Trophoblast cell (in vitro differentiated cells and primary cell): ENCODE results near the gene TAS2R14.

ENCODE experiments used
- DNase-seq, 2 donors: peaks; one replicate each; pipeline ENCODE4 v3.0.0-alpha.2; 2016
- H2AFZ ChIP-seq: 2 replicates; pipeline ENCODE4 v1.6.1; 2013; ENCODE audit warnings: low read length, moderate library complexity, mild to moderate bottlenecking; ENCODE audit not compliant: insufficient read depth, poor library complexity
- H2AK5ac ChIP-seq: 2 replicates; pipeline ENCODE4 v1.6.1; 2013; ENCODE audit warnings: mild to moderate bottlenecking, low read length
- H2BK120ac ChIP-seq: 2 replicates; pipeline ENCODE4 v1.6.1; 2013; ENCODE audit warnings: low read length, mild to moderate bottlenecking, moderate library complexity; ENCODE audit not compliant: insufficient read depth, poor library complexity
- H2BK12ac ChIP-seq: 2 replicates; pipeline ENCODE4 v1.6.1; 2013; ENCODE audit warnings: mild to moderate bottlenecking, low read length, moderate library complexity
- H2BK5ac ChIP-seq: 2 replicates; pipeline ENCODE4 v1.6.1; 2013; ENCODE audit warnings: low read length, low read depth, moderate library complexity, mild to moderate bottlenecking; ENCODE audit not compliant: poor library complexity
- H3K14ac ChIP-seq: 2 replicates; pipeline ENCODE4 v1.6.1; 2013; ENCODE audit warnings: mild to moderate bottlenecking, low read length
- H3K18ac ChIP-seq: 2 replicates; pipeline ENCODE4 v1.6.1; 2013; ENCODE audit warnings: mild to moderate bottlenecking, low read length
- H3K23ac ChIP-seq: 2 replicates; pipeline ENCODE4 v1.6.1; 2013; ENCODE audit warnings: low read length
- H3K27ac ChIP-seq: 2 replicates; pipeline ENCODE4 v1.5.1; 2013; ENCODE audit warnings: low read depth, mild to moderate bottlenecking, inconsistent platforms, low read length, moderate library complexity
- H3K27me3 ChIP-seq: 2 replicates; pipeline ENCODE4 v1.6.1; 2013; ENCODE audit warnings: inconsistent platforms, mild to moderate bottlenecking, low read length, moderate library complexity; ENCODE audit not compliant: insufficient read depth
- H3K36me3 ChIP-seq, 2 experiments: 1 replicate in 1 of 2; 2 replicates in 1 of 2; pipeline ENCODE4 v1.6.1; 2013; ENCODE audit warnings: low read length in 2 of 2, mild to moderate bottlenecking in 2 of 2, moderate library complexity in 1 of 2; ENCODE audit not compliant: insufficient read depth in 2 of 2, control insufficient read depth in 1 of 2
- H3K4ac ChIP-seq: 2 replicates; pipeline ENCODE4 v1.6.1; 2013; ENCODE audit warnings: low read depth, mild to moderate bottlenecking, low read length, moderate library complexity
- H3K4me1 ChIP-seq, 2 experiments: 1 replicate in 1 of 2; 2 replicates in 1 of 2; pipeline ENCODE4 v1.6.1; 2013; ENCODE audit warnings: low read length in 2 of 2, mild to moderate bottlenecking in 2 of 2, moderate library complexity in 1 of 2; ENCODE audit not compliant: insufficient read depth in 2 of 2, control insufficient read depth in 1 of 2
- H3K4me2 ChIP-seq: 2 replicates; pipeline ENCODE4 v1.6.1; 2013; ENCODE audit warnings: inconsistent platforms, mild to moderate bottlenecking, low read length, moderate library complexity
- H3K4me3 ChIP-seq: 2 replicates; pipeline ENCODE4 v1.5.1; 2013; ENCODE audit warnings: mild to moderate bottlenecking, low read depth, low read length, inconsistent platforms
- H3K79me1 ChIP-seq: one replicate; pipeline ENCODE4 v1.6.1; 2013; ENCODE audit warnings: low read length
- H3K79me2 ChIP-seq: 2 replicates; pipeline ENCODE4 v1.6.1; 2013; ENCODE audit warnings: low read length, mild to moderate bottlenecking; ENCODE audit not compliant: control insufficient read depth, insufficient read depth, poor library complexity
- H3K9ac ChIP-seq: 2 replicates; pipeline ENCODE4 v1.6.1; 2013; ENCODE audit warnings: mild to moderate bottlenecking, low read length
- H3K9me3 ChIP-seq: 2 replicates; pipeline ENCODE4 v1.6.1; 2013; ENCODE audit warnings: low read depth, mild to moderate bottlenecking, control low read depth, inconsistent platforms, low read length; ENCODE audit not compliant: insufficient read depth
- H4K12ac ChIP-seq: 2 replicates; pipeline ENCODE4 v1.6.1; 2013; ENCODE audit warnings: low read depth, mild to moderate bottlenecking, low read length, moderate library complexity
- H4K8ac ChIP-seq: 2 replicates; pipeline ENCODE4 v1.6.1; 2013; ENCODE audit warnings: low read depth, mild to moderate bottlenecking, low read length, moderate library complexity
- H4K91ac ChIP-seq: one replicate; pipeline ENCODE4 v1.6.1; 2013; ENCODE audit warnings: low read depth, mild to moderate bottlenecking, low read length, moderate library complexity

TAS2R14 gene

GRCh38 chr12:10889226-10889625 is 49.8 kb downstream of the TAS2R14 start:
- Histone ChIP-seq H3K23ac (no peak overlapping the region), H3K18ac (no peak overlapping the region), H4K8ac (no peak overlapping the region), H3K9me3 (no peaks in the 10 kb centered on the region), H3K79me2 (no peaks in the 10 kb centered on the region), H2BK120ac (no peak overlapping the region), H3K27me3 (no peaks in the 10 kb centered on the region), H3K4me1 (no peaks in the 10 kb centered on the region), H4K91ac (no peak overlapping the region), H3K9ac (no peak overlapping the region), H3K4me2 (no peak overlapping the region), H3K4ac (no peak overlapping the region), H3K36me3 (no peaks in the 10 kb centered on the region), H3K14ac (no peak overlapping the region), H3K27ac (no peak overlapping the region), H2BK12ac (no peak overlapping the region), H4K12ac (no peak overlapping the region), H3K4me3 (no peak overlapping the region), H2BK5ac (no peak overlapping the region), H3K79me1 (no peaks in the 10 kb centered on the region), H2AFZ (no peak overlapping the region), H2AK5ac (no peak overlapping the region)
- no peak for DNase-seq
